Left ventricle myocardium superior (tissue), 1 donor: ENCODE data around the gene IL1R2. TPM values are rescaled to one million over a fixed set of nuclear protein-coding genes. Genes with fewer than 3 reads are reported as not detected.

ENCODE experiments used
- ATAC-seq: fragments of 200-7000 bp; cut with Tn5 transposase; one replicate; pipeline ENCODE4 v1.9.1; 2020; ENCODE audit warnings: mild to moderate bottlenecking, moderate library complexity
- DNase-seq: peaks from one replicate; pipeline ENCODE4 v3.0.0-alpha.2; 2020
- intact Hi-C: fragments of 100-400 bp; cut with micrococcal nuclease; formaldehyde crosslinking; loops from one replicate; pipeline ENCODE4 v1.11.0; 2022
- total RNA-seq: library from RNA; stranded (reverse); fragmentation: NEBNext Ultra II Directional; extraction: Animal tissue kit (Norgen Biotek cat#: 25700); gene quantifications from one replicate; pipeline ENCODE4 v1.2.1, GENCODE V29; 2021
- donor health status: DM: no; HTN: yes; CAD: no; lungs with severe emphysema.

Gene IL1R2
- total RNA-seq, 1 donor from 2014 or later: 1.4 TPM

GRCh38 chr2:101972621-101973434 lies 18.9 kb upstream of the IL1R2 start:
- intact Hi-C loops: no loop called here
- peak; percentile 25 for ATAC-seq
- DNase-seq: no peak

- DNase-seq (no peak), ATAC-seq (peak; percentile 23)
- intact Hi-C loops: no loop called here
These were observed 17.1 kb upstream of the IL1R2 start for GRCh38 chr2:101974663-101975062.

- intact Hi-C loops: no loop called here
- ATAC-seq (no peak), DNase-seq (no peak)
These were observed 16.4 kb upstream of the IL1R2 start for GRCh38 chr2:101975171-101975870.

- no peak for DNase-seq
- intact Hi-C loops: no loop called here
- no peak for ATAC-seq
These were observed 14.9 kb upstream of the IL1R2 start for GRCh38 chr2:101976891-101977290.

- no peak for DNase-seq
- intact Hi-C loops: no loop called here
- no peak for ATAC-seq
These were observed 11.4 kb upstream of the IL1R2 start for GRCh38 chr2:101980368-101980767.

- intact Hi-C loops: no loop called here
These were observed 10.7 kb upstream of the IL1R2 start for GRCh38 chr2:101981066-101981465.

GRCh38 chr2:101981504-101981903 lies 10.3 kb upstream of the IL1R2 start:
- DNase-seq (no peak), ATAC-seq (no peak)
- intact Hi-C loops: no loop called here

More at GRCh38 chr2:101981066-101981465, 10.7 kb upstream of the IL1R2 start:
- no peak for ATAC-seq
- no peak for DNase-seq

GRCh38 chr2:101982495-101983029 lies 9.2 kb upstream of the IL1R2 start:
- no peak for DNase-seq
- ATAC-seq: no peak
- intact Hi-C loops: no loop called here

- ATAC-seq: peak; percentile 70
- intact Hi-C loops: no loop called here
These were observed 8.3 kb upstream of the IL1R2 start for GRCh38 chr2:101983486-101983885.

GRCh38 chr2:101983928-101984327 lies 7.8 kb upstream of the IL1R2 start:
- DNase-seq (no peak), ATAC-seq (peak; percentile 57)
- intact Hi-C loops: no loop called here

More at GRCh38 chr2:101983486-101983885, 8.3 kb upstream of the IL1R2 start:
- no peak for DNase-seq

- DNase-seq: no peak
- intact Hi-C loops: no loop called here
- ATAC-seq: no peak
These were observed 7.1 kb upstream of the IL1R2 start for GRCh38 chr2:101984656-101985055.

- intact Hi-C loops: no loop called here
- DNase-seq (no peak), ATAC-seq (no peak)
These were observed 6.5 kb upstream of the IL1R2 start for GRCh38 chr2:101985101-101985792.

GRCh38 chr2:101985793-101986164 lies 6.0 kb upstream of the IL1R2 start:
- ATAC-seq (no peak), DNase-seq (no peak)
- intact Hi-C loops: no loop called here

- ATAC-seq (no peak), DNase-seq (no peak)
- intact Hi-C loops: no loop called here
These were observed 5.4 kb upstream of the IL1R2 start for GRCh38 chr2:101986376-101986775.

GRCh38 chr2:101986804-101987740 lies 4.7 kb upstream of the IL1R2 start:
- ATAC-seq (no peak), DNase-seq (no peak)
- intact Hi-C loops: no loop called here

- ATAC-seq: no peak
- intact Hi-C loops: no loop called here
- no peak for DNase-seq
These were observed 3.9 kb upstream of the IL1R2 start for GRCh38 chr2:101987832-101988231.

GRCh38 chr2:101988541-101988940 lies 3.2 kb upstream of the IL1R2 start:
- no peak for ATAC-seq
- intact Hi-C loops: no loop called here
- DNase-seq: no peak

GRCh38 chr2:101989740-101990460 lies 1.9 kb upstream of the IL1R2 start:
- DNase-seq: no peak
- ATAC-seq: no peak
- intact Hi-C loops: no loop called here
